Activated CD8-positive, alpha-beta T cell treated with anti-CD3 and anti-CD28 coated beads for 36 hours (primary cell): Measurements from ENCODE around the gene CPA5. TPM values are rescaled to one million over a fixed set of nuclear protein-coding genes. Genes with fewer than 3 reads are reported as not detected.

Experiments used
- ATAC-seq: fragments of 200-7000 bp; cut with Tn5 transposase; one replicate; pipeline ENCODE4 v1.10.0; 2021; ENCODE audit warnings: mild to moderate bottlenecking, moderate library complexity
- CTCF ChIA-PET: fragments of 350-600 bp; sonication (Branson Sonifier 250); formaldehyde crosslinking; loops from one replicate; lab custom pipeline; 2021; ENCODE audit warnings: antibody characterized with exemption; lab: Charles Lee
- POLR2A ChIA-PET: fragments of 350-600 bp; sonication (Branson Sonifier 250); formaldehyde crosslinking; loops from one replicate; lab custom pipeline; 2021; ENCODE audit warnings: antibody characterized with exemption; lab: Charles Lee
- DNase-seq: peaks from one replicate; pipeline ENCODE4 v3.0.0-alpha.2; 2020
- H3K27ac Mint-ChIP-seq: one replicate; pipeline ENCODE4 v1.8.0; 2021; ENCODE audit warnings: mild to moderate bottlenecking, mixed read lengths
- H3K27me3 Mint-ChIP-seq: one replicate; pipeline ENCODE4 v1.8.0; 2021; ENCODE audit warnings: mixed read lengths
- H3K36me3 Mint-ChIP-seq: one replicate; pipeline ENCODE4 v1.8.0; 2021; ENCODE audit warnings: low read depth, mixed read lengths
- H3K4me1 Mint-ChIP-seq: one replicate; pipeline ENCODE4 v1.8.0; 2021; ENCODE audit warnings: low read depth, mixed read lengths
- H3K4me3 Mint-ChIP-seq: one replicate; pipeline ENCODE4 v1.8.0; 2021; ENCODE audit warnings: mild to moderate bottlenecking, moderate library complexity, mixed read lengths
- H3K9me3 Mint-ChIP-seq: one replicate; pipeline ENCODE4 v1.8.0; 2021; ENCODE audit warnings: mixed read lengths
- CTCF ChIP-seq: fragments of 200-600 bp; IDR thresholded peaks from one replicate; pipeline ENCODE4 v1.8.0; 2022; ENCODE audit warnings: antibody characterized with exemption, mild to moderate bottlenecking
- intact Hi-C: fragments of 100-400 bp; cut with micrococcal nuclease; formaldehyde crosslinking; loops from one replicate; pipeline ENCODE4 v1.10.0; 2022
- total RNA-seq, 2 experiments: library from RNA; stranded (reverse); gene quantifications; one replicate each; pipeline ENCODE4 v1.2.3, GENCODE V29; 2021

The CPA5 gene
- total RNA-seq, 2 experiments from 2014 or later: 0.25 to 0.88 TPM

DNA sequence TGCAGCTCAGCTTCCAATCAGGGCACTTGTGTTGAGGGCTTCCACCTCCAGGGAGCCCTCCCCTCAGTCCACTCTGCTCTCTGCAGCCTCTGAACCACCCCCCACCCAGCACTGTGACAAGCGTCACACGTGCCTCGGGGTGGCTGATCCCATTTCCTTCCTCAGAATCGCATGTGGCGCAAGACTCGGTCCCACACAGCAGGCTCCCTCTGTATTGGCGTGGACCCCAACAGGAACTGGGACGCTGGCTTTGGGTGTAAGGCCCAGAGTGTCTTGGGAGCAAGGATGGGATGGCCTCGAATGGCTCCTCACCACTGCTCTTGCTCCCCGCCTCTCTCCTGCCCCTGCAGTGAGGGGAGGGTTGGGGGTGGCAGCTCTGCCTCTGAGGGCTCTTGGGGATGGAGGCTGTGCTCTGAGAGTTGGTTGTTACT is 39.8 kb downstream of the CPA5 start:
- no peaks in the 10 kb centered on the region for H3K27me3 Mint-ChIP-seq
- H3K27ac Mint-ChIP-seq: no peak overlapping the region
- ChIA-PET POLR2A (no interaction called here), CTCF (no interaction called here)
- no peaks in the 10 kb centered on the region for H3K36me3 Mint-ChIP-seq
- intact Hi-C loops: no loop called here
- peaks cover 2% of the 10 kb centered on the region for H3K9me3 Mint-ChIP-seq
- no peak for DNase-seq
- no peak for ATAC-seq
- no peaks in the 10 kb centered on the region for H3K4me1 Mint-ChIP-seq
- TF ChIP-seq CTCF: no peak
- H3K4me3 Mint-ChIP-seq: no peak overlapping the region

DNA sequence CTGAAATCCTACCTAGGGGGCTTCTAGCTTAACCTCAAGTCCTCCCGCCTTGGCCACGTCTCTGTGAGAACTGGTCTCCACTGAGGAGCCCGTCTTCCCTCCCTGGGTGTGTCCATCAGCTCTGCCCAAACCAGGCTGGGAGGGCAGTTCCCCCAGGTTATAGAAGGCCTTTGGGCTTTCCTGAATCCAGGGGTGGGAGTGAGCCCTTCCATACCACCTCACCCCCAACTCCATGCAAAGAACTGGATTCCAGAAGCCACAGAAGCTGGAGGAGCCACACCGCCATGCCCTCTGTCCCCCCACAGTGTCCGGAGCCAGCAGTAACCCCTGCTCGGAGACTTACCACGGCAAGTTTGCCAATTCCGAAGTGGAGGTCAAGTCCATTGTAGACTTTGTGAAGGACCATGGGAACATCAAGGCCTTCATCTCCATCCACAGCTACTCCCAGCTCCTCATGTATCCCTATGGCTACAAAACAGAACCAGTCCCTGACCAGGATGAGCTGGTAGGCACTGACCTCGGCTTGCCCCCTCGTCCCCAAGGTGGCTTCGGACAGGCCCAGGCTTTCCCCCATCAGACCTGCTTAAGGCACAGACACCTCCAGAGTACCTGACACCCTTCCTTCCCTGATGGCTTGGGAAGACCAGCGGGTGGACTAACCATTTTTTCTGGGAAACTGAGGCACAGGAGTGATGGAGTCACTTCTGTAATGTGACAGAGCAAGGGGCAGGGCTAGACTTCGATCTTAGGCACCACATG is 40.4 kb downstream of the CPA5 start:
- Mint-ChIP-seq H3K4me3 (no peak overlapping the region), H3K36me3 (no peaks in the 10 kb centered on the region), H3K9me3 (peaks cover 2% of the 10 kb centered on the region), H3K27me3 (no peaks in the 10 kb centered on the region), H3K27ac (no peak overlapping the region), H3K4me1 (no peaks in the 10 kb centered on the region)
- no peak for TF ChIP-seq CTCF
- no peak for ATAC-seq
- no peak for DNase-seq
- CTCF ChIA-PET: no interaction called here
- POLR2A ChIA-PET: no interaction called here
- intact Hi-C loops: no loop called here

DNA sequence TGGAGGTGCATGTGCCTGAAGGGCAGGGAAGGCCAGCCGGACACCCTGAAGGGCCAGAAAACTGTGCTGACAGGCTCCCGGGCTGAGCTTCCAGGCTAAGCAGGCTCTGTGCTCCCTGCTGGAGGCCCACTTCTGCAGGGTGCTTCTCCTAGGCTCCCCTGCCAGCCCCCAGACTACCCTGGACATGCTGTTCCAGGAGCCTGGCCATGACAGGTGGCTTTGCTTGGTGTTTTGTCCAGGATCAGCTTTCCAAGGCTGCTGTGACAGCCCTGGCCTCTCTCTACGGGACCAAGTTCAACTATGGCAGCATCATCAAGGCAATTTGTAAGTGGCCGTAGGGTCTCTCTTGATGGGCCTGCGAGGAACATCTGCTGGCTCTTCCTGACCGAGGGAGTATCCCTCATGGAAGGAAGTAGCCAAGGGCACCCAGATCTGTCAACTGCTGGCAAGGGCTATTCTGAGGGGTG is 41.0 kb downstream of the CPA5 start:
- CTCF ChIA-PET: no interaction called here
- peaks cover 2% of the 10 kb centered on the region for H3K9me3 Mint-ChIP-seq
- POLR2A ChIA-PET: no interaction called here
- intact Hi-C loops: no loop called here
- no peak for ATAC-seq
- no peak overlapping the region for H3K27ac Mint-ChIP-seq
- no peak overlapping the region for H3K4me3 Mint-ChIP-seq
- no peaks in the 10 kb centered on the region for H3K4me1 Mint-ChIP-seq
- H3K27me3 Mint-ChIP-seq: no peaks in the 10 kb centered on the region
- TF ChIP-seq CTCF: no peak
- no peak for DNase-seq
- H3K36me3 Mint-ChIP-seq: no peaks in the 10 kb centered on the region

DNA sequence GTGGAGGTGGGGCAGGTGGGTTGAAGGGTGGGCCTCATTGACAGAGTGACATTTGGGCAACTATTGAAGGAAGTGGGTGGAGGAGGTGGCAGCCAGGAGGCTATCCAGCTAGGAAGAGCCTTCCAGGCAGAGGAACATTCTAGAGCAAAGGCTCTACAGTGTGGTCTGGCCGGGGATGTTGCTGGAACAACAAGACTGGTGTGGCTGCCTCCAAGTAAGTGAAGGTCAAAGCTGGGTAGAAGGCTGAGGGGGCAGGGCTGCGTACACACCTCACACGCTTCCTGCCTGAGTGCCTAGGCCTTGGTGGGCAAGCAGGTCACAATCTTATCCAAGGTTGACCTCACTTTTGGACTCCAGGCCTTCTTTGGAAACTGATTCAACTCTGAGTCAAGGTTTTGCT is 42.3 kb downstream of the CPA5 start:
- no peak for ATAC-seq
- no peaks in the 10 kb centered on the region for H3K27me3 Mint-ChIP-seq
- CTCF ChIA-PET: no interaction called here
- no peak for DNase-seq
- no peaks in the 10 kb centered on the region for H3K36me3 Mint-ChIP-seq
- POLR2A ChIA-PET: no interaction called here
- H3K4me3 Mint-ChIP-seq: no peak overlapping the region
- H3K9me3 Mint-ChIP-seq: peaks cover 2% of the 10 kb centered on the region
- H3K27ac Mint-ChIP-seq: no peak overlapping the region
- no peaks in the 10 kb centered on the region for H3K4me1 Mint-ChIP-seq
- no peak for TF ChIP-seq CTCF
- intact Hi-C loops: no loop called here

GRCh38 chr7:130387306-130387627 is 42.7 kb downstream of the CPA5 start:
- ChIA-PET POLR2A (no interaction called here), CTCF (no interaction called here)
- Mint-ChIP-seq H3K36me3 (no peaks in the 10 kb centered on the region), H3K27ac (no peak overlapping the region), H3K9me3 (peaks cover 2% of the 10 kb centered on the region), H3K4me1 (no peaks in the 10 kb centered on the region), H3K27me3 (no peaks in the 10 kb centered on the region), H3K4me3 (no peak overlapping the region)
- no peak for TF ChIP-seq CTCF
- intact Hi-C loops: no loop called here
- DNase-seq: no peak
- ATAC-seq: no peak
